Nephron progenitor cell (in vitro differentiated cells): ENCODE data around the gene ADAMTS5.

Experiments
- DNase-seq: peaks from one replicate; pipeline ENCODE4 v3.0.0; 2021
- H3K27ac Mint-ChIP-seq: 2 replicates; pipeline ENCODE4 v1.8.0; 2021; ENCODE audit warnings: mild to moderate bottlenecking, moderate library complexity, mixed read lengths
- H3K27me3 Mint-ChIP-seq: 2 replicates; pipeline ENCODE4 v1.8.0; 2021; ENCODE audit warnings: mild to moderate bottlenecking, low read depth, mixed read lengths; ENCODE audit not compliant: poor library complexity
- H3K36me3 Mint-ChIP-seq: 2 replicates; pipeline ENCODE4 v1.8.0; 2021; ENCODE audit warnings: low read depth, mixed read lengths
- H3K4me1 Mint-ChIP-seq: 2 replicates; pipeline ENCODE4 v1.8.0; 2021; ENCODE audit warnings: mixed read lengths
- H3K4me3 Mint-ChIP-seq: 2 replicates; pipeline ENCODE4 v1.8.0; 2021; ENCODE audit warnings: mild to moderate bottlenecking, moderate library complexity, mixed read lengths
- H3K9me3 Mint-ChIP-seq: 2 replicates; pipeline ENCODE4 v1.8.0; 2021; ENCODE audit warnings: mild to moderate bottlenecking, moderate library complexity, mixed read lengths
- CTCF ChIP-seq: fragments of 200-600 bp; sonication (generic); IDR thresholded peaks from 2 replicates; pipeline ENCODE4 v1.5.0; 2021; ENCODE audit warnings: antibody characterized with exemption

ADAMTS5 gene

GRCh38 chr21:26881504-26882228 lies 85.2 kb downstream of the ADAMTS5 start:
- H3K9me3 Mint-ChIP-seq: no peaks in the 10 kb centered on the region
- DNase-seq: no peak
- H3K4me3 Mint-ChIP-seq: no peak overlapping the region
- TF ChIP-seq CTCF: peak; percentile 48
- H3K27ac Mint-ChIP-seq: no peak overlapping the region
- H3K27me3 Mint-ChIP-seq: no peaks in the 10 kb centered on the region
- H3K36me3 Mint-ChIP-seq: no peaks in the 10 kb centered on the region
- peaks cover 5% of the 10 kb centered on the region for H3K4me1 Mint-ChIP-seq

- no peaks in the 10 kb centered on the region for H3K27me3 Mint-ChIP-seq
- H3K9me3 Mint-ChIP-seq: peaks cover 8% of the 10 kb centered on the region
- no peak overlapping the region for H3K4me3 Mint-ChIP-seq
Measured at GRCh38 chr21:26877018-26877417, 89.9 kb downstream of the ADAMTS5 start.

GRCh38 chr21:26874347-26874746 lies 92.5 kb downstream of the ADAMTS5 start:
- Mint-ChIP-seq H3K4me1 (no peaks in the 10 kb centered on the region), H3K4me3 (no peak overlapping the region), H3K27ac (no peak overlapping the region), H3K9me3 (peaks cover 8% of the 10 kb centered on the region), H3K27me3 (no peaks in the 10 kb centered on the region), H3K36me3 (no peaks in the 10 kb centered on the region)
- DNase-seq: no peak
- TF ChIP-seq CTCF: no peak

More at GRCh38 chr21:26877018-26877417, 89.9 kb downstream of the ADAMTS5 start:
- Mint-ChIP-seq H3K27ac (no peak overlapping the region), H3K36me3 (no peaks in the 10 kb centered on the region), H3K4me1 (peaks cover 5% of the 10 kb centered on the region)
- TF ChIP-seq CTCF: no peak
- DNase-seq: no peak
